GM10266 (cell line): Measurements from ENCODE around the gene SETBP1.

Experiments used
- DNase-seq: peaks from one replicate; pipeline ENCODE4 v3.0.0; 2012; ENCODE audit errors: extremely low spot score
- TF ChIP-seq, protein P1 (sequence below): IDR thresholded peaks from 2 replicates; pipeline ENCODE4 v1.5.1; 2012; ENCODE audit warnings: mild to moderate bottlenecking, low read depth; ENCODE audit not compliant: control insufficient read depth, insufficient read depth; ENCODE audit errors: missing control alignments

SETBP1 gene

DNA sequence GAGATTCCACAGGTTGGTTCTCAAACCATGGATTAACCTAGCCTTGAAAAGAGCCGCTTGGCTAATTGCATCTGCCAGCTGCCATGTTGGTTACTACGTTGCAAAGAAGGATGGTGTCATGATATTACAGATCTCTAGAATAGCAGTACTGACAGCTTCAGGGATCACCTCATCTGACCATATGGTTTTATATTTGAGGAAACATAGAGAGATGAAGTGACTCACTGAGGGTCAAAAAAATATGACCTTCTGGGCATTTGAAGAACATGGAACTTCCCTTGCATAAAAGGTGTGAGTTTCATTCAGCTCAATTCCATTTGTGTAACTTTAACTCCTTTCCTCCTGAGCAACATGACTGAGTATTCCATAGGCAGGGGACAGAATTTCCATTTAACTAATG, 242.3 kb downstream of the SETBP1 start:
- DNase-seq, result no peak
- TF ChIP-seq, protein P1, sequence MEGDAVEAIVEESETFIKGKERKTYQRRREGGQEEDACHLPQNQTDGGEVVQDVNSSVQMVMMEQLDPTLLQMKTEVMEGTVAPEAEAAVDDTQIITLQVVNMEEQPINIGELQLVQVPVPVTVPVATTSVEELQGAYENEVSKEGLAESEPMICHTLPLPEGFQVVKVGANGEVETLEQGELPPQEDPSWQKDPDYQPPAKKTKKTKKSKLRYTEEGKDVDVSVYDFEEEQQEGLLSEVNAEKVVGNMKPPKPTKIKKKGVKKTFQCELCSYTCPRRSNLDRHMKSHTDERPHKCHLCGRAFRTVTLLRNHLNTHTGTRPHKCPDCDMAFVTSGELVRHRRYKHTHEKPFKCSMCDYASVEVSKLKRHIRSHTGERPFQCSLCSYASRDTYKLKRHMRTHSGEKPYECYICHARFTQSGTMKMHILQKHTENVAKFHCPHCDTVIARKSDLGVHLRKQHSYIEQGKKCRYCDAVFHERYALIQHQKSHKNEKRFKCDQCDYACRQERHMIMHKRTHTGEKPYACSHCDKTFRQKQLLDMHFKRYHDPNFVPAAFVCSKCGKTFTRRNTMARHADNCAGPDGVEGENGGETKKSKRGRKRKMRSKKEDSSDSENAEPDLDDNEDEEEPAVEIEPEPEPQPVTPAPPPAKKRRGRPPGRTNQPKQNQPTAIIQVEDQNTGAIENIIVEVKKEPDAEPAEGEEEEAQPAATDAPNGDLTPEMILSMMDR, result no peak

DNA sequence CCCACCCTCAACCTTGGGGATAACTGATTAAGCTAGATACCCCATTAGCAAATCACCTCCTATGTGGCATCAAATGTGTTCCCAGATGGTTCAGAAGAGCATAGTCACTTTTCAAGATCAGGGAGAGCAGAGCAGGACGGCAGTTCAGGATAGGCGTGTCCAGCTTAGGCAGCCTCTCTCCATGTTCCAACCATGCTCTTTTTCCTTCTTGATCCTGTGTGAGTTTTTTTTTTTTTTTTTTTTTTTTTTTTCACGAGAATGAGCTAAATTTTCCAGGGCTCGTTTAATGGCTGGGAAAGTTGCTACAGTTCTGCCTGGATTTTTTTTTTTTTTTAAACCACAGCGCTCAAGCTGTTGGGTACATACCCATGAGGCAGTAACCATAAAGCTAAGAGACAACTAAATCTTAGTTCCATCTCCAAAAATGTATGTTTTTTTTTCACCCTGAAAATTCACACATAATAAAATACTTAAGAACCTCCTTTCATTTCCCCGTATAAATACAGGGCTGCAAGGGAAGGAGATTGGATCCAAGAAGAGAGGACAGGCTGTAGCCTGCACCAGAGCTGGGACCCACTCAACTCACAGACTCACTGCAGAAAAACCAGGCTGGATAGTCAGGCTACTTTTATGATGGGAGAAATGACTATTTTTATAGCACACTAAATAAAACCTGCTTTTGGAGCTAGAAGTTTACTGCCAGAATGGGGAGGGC, 244.3 kb downstream of the SETBP1 start:
- TF ChIP-seq, protein P1, result no peak
- DNase-seq, result no peak

DNA sequence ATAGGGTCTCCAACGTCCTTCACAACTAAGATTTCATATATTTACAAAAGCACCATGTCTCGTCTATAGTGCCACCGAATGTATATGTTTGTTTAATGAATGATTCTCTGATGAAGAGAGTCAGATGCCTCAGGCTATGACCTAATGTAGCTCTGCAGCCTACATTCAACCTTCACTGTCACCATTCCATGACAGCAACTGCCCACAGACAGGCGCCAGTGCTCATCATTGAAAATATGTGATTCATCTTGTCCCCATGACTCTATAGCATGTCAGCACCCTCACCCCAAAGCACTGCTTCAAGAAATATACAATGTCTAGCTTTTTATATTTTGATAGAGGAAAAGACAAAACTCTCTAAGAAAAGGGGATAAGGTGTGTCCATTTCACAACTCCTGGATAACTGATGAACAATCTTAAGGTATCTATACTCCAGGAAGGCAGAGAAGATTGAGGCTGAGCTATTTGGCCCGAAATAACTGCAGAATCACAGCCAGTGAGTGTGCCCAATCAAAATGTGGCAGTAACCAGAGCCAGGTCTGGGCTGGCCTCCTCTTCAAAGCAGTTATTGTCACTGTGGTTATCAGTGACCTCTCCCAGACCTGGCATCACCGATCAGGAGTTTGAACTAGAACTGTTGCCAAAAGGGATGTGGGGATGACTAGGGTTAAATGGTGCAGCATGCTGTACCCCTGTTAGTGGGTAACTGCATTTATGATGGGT, 246.6 kb downstream of the SETBP1 start:
- no peak for DNase-seq

DNA sequence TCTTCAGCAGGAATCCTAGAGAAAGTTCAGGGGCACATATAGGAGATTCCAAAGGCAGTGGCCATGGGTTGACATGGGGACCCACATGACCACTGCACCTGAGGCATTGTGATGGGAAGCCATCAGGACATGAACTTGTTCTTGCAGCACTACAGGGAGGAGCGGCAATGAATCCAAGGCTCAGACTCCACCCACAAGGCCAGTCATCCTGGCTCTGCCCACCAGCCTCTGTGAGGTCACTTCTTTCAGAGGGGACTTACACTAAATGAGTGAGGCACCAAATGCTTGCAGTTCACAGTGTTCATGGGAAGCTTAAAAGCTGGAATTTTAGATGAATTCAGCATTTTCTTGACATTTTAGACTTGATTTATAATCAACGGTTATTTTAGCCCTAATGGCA, 254.2 kb downstream of the SETBP1 start:
- TF ChIP-seq, protein P1, result no peak

More for the DNA sequence above, 246.6 kb downstream of the SETBP1 start:
- TF ChIP-seq, protein P1, result no peak

DNA sequence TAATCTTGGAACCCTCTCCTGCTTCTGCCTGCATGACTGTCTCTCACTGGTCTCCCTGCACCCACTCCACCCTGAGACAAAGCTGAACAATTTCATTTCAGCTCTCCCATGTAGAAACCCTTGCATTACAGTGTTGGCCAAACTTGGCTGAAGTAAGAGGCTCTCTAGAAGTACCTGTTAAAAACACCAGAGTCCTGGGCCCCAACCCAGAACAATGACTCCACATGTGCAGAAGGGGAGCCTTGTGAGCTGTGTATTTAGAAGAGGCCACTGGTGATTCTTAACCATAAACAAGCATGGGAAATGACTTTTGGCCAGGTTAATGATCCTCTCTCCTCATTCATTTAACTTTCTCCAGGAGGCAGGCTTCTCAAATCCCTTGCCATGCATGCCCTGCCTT, 254.8 kb downstream of the SETBP1 start:
- TF ChIP-seq, protein P1, result no peak
- no peak for DNase-seq

More for the DNA sequence above, 254.2 kb downstream of the SETBP1 start:
- no peak for DNase-seq

GRCh38 chr18:44936485-44936884, 255.8 kb downstream of the SETBP1 start:
- TF ChIP-seq, protein P1, result no peak
- DNase-seq, result no peak
